ENCODE data around the gene FSTL1. TPM values are rescaled to one million over a fixed set of nuclear protein-coding genes. Genes with fewer than 3 reads are reported as not detected.

FSTL1 gene
- total and polyA plus RNA-seq, 11 donors: 43.8 to 667 (median 179) TPM

DNA sequence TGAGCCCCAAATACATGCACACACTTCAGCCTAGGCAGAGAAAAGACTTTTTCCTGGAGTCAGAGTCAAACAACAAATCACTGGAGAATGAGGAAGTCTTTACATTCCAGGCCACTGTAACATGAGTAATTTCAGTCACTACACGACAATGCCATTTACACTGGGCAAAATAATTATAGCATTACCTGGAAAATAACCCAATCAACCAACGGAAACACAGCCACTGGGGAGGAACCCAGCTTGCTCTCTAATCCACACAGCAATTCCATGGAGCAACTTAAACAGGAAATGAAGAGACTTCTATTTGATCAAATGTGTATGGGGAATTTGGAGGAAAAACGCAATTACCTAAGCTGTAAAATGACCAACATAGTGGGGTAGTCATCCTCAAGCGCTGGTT is 15.2 kb downstream of the FSTL1 start:
- H3K4me1 ChIP-seq: peaks cover 12 to 100% (median 86%) of the 10 kb centered on the region in 12 donors
- intact Hi-C loops (cut with DNase I): loop anchor here in 2 of 10 donors (5.0 kb wide), 2 partner anchors 72 to 122 kb away; no protein-coding TSS in a partner anchor
- peak overlapping the region in 10 of 12 donors; percentile 17 to 87 (median 38) for H3K27ac ChIP-seq
- TF ChIP-seq, protein P1, sequence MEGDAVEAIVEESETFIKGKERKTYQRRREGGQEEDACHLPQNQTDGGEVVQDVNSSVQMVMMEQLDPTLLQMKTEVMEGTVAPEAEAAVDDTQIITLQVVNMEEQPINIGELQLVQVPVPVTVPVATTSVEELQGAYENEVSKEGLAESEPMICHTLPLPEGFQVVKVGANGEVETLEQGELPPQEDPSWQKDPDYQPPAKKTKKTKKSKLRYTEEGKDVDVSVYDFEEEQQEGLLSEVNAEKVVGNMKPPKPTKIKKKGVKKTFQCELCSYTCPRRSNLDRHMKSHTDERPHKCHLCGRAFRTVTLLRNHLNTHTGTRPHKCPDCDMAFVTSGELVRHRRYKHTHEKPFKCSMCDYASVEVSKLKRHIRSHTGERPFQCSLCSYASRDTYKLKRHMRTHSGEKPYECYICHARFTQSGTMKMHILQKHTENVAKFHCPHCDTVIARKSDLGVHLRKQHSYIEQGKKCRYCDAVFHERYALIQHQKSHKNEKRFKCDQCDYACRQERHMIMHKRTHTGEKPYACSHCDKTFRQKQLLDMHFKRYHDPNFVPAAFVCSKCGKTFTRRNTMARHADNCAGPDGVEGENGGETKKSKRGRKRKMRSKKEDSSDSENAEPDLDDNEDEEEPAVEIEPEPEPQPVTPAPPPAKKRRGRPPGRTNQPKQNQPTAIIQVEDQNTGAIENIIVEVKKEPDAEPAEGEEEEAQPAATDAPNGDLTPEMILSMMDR (IDR thresholded peaks at IDR 0.05): no peak
- TF ChIP-seq POLR2A (IDR thresholded peaks at IDR 0.05): no peak
- WGBS, 4 donors: 32 to 39% (median 38%) methylated on average over 4 of the region's 4 CpGs
- H3K27me3 ChIP-seq: no peaks in the 10 kb centered on the region
- H3K4me3 ChIP-seq: no peak overlapping the region
- no peak for ATAC-seq
- DNase-seq: no peak
- peaks cover 0 to 48% (median 27%) of the 10 kb centered on the region in 9 donors for H3K36me3 ChIP-seq
- H3K9me3 ChIP-seq: no peaks in the 10 kb centered on the region

DNA sequence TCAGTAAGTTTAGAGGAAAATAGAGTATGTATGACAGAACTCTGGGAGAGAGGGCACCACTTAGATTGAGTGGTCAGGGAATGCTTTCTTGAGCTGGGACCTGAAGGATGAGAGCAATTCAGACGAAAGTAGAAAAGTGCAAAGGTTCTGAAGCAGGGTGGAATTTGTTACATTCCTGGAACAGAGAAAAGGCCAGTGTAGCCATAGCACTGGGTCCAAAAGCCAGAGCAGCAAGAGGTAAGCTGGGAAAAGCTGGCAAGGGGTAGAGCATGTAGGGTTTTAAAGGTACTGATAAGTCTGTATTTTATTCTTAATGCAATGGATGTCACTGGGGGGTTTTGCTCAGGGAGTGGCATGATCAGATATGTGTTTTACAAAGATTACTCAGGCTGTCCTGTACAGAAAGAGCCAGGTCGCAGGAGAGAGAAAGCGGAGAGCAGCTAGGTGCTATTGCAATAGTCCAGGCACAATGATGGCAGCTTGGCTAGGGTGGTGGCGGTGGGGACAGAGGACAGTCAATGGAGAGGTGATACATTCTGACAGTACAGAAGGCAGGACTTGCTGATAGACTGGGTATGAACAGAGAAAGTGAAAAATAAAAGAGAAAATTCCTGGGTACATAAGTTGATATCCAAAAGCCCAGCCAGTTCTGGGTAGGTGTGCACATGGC is 17.0 kb downstream of the FSTL1 start:
- ATAC-seq: peak in 2 of 4 donors; percentile 5 to 16
- Histone ChIP-seq H3K9me3 (no peaks in the 10 kb centered on the region), H3K36me3 (peaks cover 0 to 53% (median 27%) of the 10 kb centered on the region in 9 donors), H3K27ac (peak overlapping the region in 5 of 12 donors; percentile 0 to 88 (median 76)), H3K4me3 (no peak overlapping the region), H3K27me3 (no peaks in the 10 kb centered on the region), H3K4me1 (peaks cover 5 to 100% (median 85%) of the 10 kb centered on the region in 12 donors)
- intact Hi-C loops (cut with DNase I): loop anchor here in 1 of 10 donors (5.0 kb wide), 1 partner anchor 74 kb away; no protein-coding TSS in a partner anchor
- 68 to 71% (median 69%) methylated on average over 4 of the region's 4 CpGs for WGBS, 4 donors
- no peak for DNase-seq
- TF ChIP-seq POLR2A (IDR thresholded peaks at IDR 0.05): no peak
- TF ChIP-seq, protein P1 (IDR thresholded peaks at IDR 0.05): no peak

DNA sequence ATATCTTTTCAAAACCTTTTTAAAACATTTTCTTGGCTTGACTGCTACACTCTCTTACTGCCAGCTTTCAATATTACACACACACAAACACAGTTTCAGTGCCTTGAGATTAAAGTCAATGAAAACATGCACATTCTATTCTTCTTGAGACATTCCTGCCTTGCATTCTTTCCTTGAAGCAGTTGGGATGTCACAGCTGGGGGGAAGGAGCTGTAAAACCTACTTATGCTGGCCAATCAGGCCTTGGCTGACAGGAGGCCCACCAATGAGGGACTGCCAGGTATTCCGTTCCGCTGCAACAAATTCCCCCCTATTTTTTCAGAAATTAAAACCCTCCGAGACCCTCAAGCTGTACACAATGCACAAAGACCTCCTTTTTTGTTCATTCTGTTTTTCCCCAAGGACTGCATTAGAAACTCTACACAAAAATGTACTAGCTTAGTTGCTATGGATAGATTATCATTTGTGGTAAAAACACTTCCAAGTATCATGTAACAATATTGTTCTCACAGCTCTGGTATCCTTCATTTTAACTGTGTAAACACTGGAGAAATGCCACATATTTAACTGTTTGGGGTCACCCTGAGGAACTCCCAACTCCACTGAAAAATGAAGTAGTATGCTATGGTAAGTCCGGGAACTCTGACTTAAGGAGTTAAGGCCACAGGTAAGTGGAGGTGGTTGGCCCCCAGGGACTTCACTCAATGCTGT is 18.5 kb downstream of the FSTL1 start:
- Histone ChIP-seq H3K9me3 (no peaks in the 10 kb centered on the region), H3K4me1 (peaks cover 4 to 100% (median 80%) of the 10 kb centered on the region in 12 donors), H3K27ac (peak overlapping the region in 8 of 12 donors; percentile 26 to 88 (median 60)), H3K4me3 (no peak overlapping the region), H3K27me3 (no peaks in the 10 kb centered on the region), H3K36me3 (peaks cover 0 to 49% (median 18%) of the 10 kb centered on the region in 9 donors)
- ATAC-seq (no peak), DNase-seq (no peak)
- TF ChIP-seq, protein P1 (IDR thresholded peaks at IDR 0.05): no peak
- TF ChIP-seq POLR2A (IDR thresholded peaks at IDR 0.05): no peak
- 71 to 85% (median 80%) methylated on average over 4 of the region's 4 CpGs for WGBS, 4 donors
- intact Hi-C loops (cut with DNase I): loop anchor here in 1 of 10 donors (5.0 kb wide), 1 partner anchor 75 kb away; no protein-coding TSS in a partner anchor

DNA sequence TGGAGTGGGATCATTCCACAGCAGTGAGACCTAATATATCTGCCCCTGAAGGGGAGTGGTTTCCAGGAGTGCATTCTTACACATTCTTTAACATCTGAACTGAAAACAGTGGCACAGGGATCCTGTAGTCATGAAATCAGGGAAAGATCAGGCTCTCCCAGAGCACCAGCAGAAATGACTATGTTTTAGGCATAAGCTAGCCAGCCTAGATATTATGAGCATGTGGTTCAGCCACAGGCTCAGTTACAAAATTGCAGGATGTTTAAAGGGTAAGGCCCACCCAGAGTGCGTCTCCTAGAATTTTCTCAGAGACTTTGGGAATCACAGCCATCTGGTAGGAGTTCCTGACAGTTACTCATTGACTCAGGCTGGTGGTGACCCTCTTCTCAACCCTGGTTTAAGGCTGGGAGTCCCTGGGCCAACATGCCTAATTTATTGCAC is 20.9 kb downstream of the FSTL1 start:
- TF ChIP-seq, protein P1 (IDR thresholded peaks at IDR 0.05): no peak
- TF ChIP-seq POLR2A (IDR thresholded peaks at IDR 0.05): no peak
- WGBS, 4 donors: 86 to 97% (median 92%) methylated on average over 1 of the region's 1 CpG; no CpG with 5 or more reads in 1 of the 4 donors
- no peak for ATAC-seq

More for the DNA sequence above, 20.9 kb downstream of the FSTL1 start:
- Histone ChIP-seq H3K9me3 (no peaks in the 10 kb centered on the region), H3K27ac (peak overlapping the region in 9 of 12 donors; percentile 2 to 90 (median 40)), H3K27me3 (no peaks in the 10 kb centered on the region), H3K4me3 (no peak overlapping the region), H3K4me1 (peaks cover 0 to 100% (median 78%) of the 10 kb centered on the region in 12 donors), H3K36me3 (peaks cover 0 to 49% (median 18%) of the 10 kb centered on the region in 9 donors)
- no peak for DNase-seq
- intact Hi-C loops (cut with DNase I): loop anchor here in 4 of 10 donors (5.0 to 10.0 kb wide), 3 partner anchors 75 to 535 kb away; no protein-coding TSS in a partner anchor

Measured in heart left ventricle (tissue), 16 donors.